GM18873 (cell line): ENCODE measurements around the gene CDC42EP4.
A peak's percentile ranks its signal among the peaks of the same experiment; 100 is the strongest.

Source experiments
- ATAC-seq: cut with Tn5 transposase; IDR thresholded peaks from one replicate; pipeline ENCODE4 v1.9.1; 2021; ENCODE audit warnings: mild to moderate bottlenecking, moderate library complexity, moderate number of reproducible peaks; ENCODE audit not compliant: unreplicated experiment, low FRiP score

Gene CDC42EP4

GRCh38 chr17:73311781-73312641, at the start of gene CDC42EP4:
Gene CDC42EP4 (minus strand): TSS chr17:73312001. CDS start chr17:73286500, 25,501 bp downstream.
- peak; percentile 79 for ATAC-seq

GRCh38 chr17:73360961-73361761, 49.4 kb upstream of the CDC42EP4 start:
- no peak for ATAC-seq

GRCh38 chr17:73359987-73360410, 48.2 kb upstream of the CDC42EP4 start:
- no peak for ATAC-seq

- no peak for ATAC-seq
Observed at GRCh38 chr17:73359352-73359751, 47.6 kb upstream of the CDC42EP4 start.

GRCh38 chr17:73358668-73359067, 46.9 kb upstream of the CDC42EP4 start:
- ATAC-seq = no peak

GRCh38 chr17:73357981-73358380, 46.2 kb upstream of the CDC42EP4 start:
- ATAC-seq = no peak

GRCh38 chr17:73357318-73357717, 45.5 kb upstream of the CDC42EP4 start:
- ATAC-seq = no peak

- no peak for ATAC-seq
Observed at GRCh38 chr17:73356561-73357170, 44.9 kb upstream of the CDC42EP4 start.

- no peak for ATAC-seq
Observed at GRCh38 chr17:73354423-73355284, 42.9 kb upstream of the CDC42EP4 start.

GRCh38 chr17:73352261-73352660, 40.5 kb upstream of the CDC42EP4 start:
- ATAC-seq = no peak

- no peak for ATAC-seq
Observed at GRCh38 chr17:73351764-73352163, 40.0 kb upstream of the CDC42EP4 start.

- ATAC-seq = no peak
Observed at GRCh38 chr17:73350864-73351263, 39.1 kb upstream of the CDC42EP4 start.

- no peak for ATAC-seq
Observed at GRCh38 chr17:73349647-73350046, 37.8 kb upstream of the CDC42EP4 start.

- no peak for ATAC-seq
Observed at GRCh38 chr17:73349138-73349537, 37.3 kb upstream of the CDC42EP4 start.

- ATAC-seq = no peak
Observed at GRCh38 chr17:73348829-73349095, 37.0 kb upstream of the CDC42EP4 start.

- ATAC-seq = no peak
Observed at GRCh38 chr17:73348018-73348828, 36.4 kb upstream of the CDC42EP4 start.

- no peak for ATAC-seq
Observed at GRCh38 chr17:73347351-73347750, 35.5 kb upstream of the CDC42EP4 start.

- ATAC-seq = no peak
Observed at GRCh38 chr17:73346501-73347162, 34.8 kb upstream of the CDC42EP4 start.
